GM12875 (cell line): ENCODE measurements around the gene CPNE8.

Experiments
- H3K4me3 ChIP-seq: one replicate; pipeline ENCODE4 v1.5.1; 2011; ENCODE audit warnings: low read depth, low read length, control low read depth
- TF ChIP-seq, protein P1 (sequence below): IDR thresholded peaks from 2 replicates; pipeline ENCODE4 v1.5.1; 2011; ENCODE audit warnings: low read depth, mild to moderate bottlenecking, control low read depth, inconsistent platforms, low read length, moderate library complexity, borderline replicate concordance; ENCODE audit not compliant: insufficient read depth

CPNE8 gene

DNA sequence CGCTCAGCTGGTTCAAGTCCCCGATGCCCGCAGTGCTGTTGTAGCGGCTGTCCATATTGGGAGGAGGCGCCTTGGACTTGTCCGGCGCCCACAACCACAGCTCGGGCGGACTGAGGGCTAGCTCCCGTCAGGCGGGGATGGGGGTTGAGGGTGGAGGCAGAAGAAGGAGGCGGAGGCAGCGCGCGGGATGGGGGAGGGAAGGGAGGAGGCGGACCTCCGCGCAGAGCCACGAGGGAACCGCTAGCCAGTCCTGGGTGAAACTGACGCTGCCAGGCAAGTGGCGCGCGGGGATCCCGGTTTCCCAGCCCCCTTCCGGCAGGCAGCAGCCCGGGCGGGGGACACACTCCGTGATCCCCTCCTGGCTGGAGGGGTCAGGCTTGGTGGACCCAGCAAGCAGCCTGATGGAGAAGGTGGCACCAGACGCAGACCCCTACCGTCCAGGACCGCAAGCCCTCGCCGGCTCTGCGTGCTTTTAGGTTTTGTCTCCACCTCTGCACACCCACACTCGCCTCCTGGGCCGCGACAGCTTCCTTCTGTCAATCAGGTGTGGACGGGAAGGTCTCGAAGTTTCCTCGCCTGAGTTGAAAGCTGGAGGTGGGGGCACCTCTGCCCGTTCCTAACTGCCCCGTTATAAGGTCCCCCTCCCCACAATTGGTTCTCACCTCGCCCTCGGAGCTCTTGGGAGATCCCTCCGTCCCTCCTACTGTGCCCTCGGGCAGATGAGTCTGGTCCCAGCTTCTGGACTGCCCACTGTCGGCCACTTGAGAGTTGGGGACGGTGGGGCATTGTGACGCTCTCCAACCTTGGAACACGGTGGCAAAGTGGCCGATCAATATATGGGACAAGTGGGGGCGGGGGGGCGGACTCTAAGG, at the start of gene CPNE8:
TSS of gene CPNE8 (minus strand) at position 112 of the 872 bp plus-strand sequence. CDS start at position 55, 57 bp downstream.
- peak within 1 kb of the TSS; percentile 97 for H3K4me3 ChIP-seq
- TF ChIP-seq, protein P1, sequence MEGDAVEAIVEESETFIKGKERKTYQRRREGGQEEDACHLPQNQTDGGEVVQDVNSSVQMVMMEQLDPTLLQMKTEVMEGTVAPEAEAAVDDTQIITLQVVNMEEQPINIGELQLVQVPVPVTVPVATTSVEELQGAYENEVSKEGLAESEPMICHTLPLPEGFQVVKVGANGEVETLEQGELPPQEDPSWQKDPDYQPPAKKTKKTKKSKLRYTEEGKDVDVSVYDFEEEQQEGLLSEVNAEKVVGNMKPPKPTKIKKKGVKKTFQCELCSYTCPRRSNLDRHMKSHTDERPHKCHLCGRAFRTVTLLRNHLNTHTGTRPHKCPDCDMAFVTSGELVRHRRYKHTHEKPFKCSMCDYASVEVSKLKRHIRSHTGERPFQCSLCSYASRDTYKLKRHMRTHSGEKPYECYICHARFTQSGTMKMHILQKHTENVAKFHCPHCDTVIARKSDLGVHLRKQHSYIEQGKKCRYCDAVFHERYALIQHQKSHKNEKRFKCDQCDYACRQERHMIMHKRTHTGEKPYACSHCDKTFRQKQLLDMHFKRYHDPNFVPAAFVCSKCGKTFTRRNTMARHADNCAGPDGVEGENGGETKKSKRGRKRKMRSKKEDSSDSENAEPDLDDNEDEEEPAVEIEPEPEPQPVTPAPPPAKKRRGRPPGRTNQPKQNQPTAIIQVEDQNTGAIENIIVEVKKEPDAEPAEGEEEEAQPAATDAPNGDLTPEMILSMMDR, result no peak; the same call in 1 of the 2 replicates

DNA sequence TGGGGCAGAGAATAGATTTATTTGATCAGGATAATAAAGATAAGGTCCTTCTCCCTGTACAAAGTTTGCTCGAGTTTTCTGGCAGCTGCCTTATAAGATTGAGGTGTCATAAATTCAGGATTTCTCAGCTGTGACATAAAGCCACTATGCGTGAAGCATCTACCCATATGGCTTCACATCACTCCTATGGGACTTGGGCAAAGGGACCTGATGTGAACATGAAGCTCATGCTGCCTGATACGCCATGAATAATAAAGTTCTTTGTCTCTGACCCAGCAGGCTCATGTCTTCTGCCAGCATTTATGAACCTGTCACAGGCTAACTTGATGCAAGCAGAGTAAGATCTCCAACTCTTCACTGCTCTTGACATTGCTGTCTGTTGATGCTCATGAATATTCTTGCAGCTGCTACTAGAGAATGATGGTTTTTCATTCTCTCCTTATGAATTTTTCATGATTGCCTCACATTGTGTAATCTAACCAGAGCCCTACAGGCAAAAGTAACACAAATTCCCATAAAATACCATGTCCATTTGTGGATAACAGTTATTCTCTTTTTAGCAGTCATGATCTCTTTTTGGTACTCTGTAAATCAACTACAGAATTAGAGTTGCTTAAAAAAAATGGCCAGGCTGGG, 49.0 kb upstream of the CPNE8 start:
- no peak overlapping the region for H3K4me3 ChIP-seq
- TF ChIP-seq, protein P1, result no peak

DNA sequence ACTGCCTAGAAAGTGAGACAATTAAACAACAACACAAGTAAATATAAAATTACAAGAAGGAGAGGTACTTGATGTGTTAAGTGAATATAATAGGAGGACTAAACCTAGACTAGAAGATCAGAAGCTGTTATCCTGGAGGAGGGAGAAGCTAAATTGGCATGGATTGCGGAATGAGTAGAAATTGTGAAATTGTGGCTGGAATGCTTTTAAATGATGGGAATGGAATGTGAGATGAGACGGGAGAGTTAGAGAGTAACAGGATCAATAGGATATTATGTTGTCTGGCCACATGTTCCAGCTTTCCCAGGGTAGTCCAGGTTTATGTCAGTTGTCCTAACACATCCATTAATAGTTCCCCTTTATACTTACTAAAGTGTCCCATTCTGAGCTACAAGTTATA, 44.0 kb upstream of the CPNE8 start:
- TF ChIP-seq, protein P1, result no peak
- H3K4me3 ChIP-seq, result no peak overlapping the region

- no peak overlapping the region for H3K4me3 ChIP-seq
- TF ChIP-seq, protein P1, result no peak
These were observed 29.3 kb upstream of the CPNE8 start for GRCh38 chr12:38934686-38935085.

DNA sequence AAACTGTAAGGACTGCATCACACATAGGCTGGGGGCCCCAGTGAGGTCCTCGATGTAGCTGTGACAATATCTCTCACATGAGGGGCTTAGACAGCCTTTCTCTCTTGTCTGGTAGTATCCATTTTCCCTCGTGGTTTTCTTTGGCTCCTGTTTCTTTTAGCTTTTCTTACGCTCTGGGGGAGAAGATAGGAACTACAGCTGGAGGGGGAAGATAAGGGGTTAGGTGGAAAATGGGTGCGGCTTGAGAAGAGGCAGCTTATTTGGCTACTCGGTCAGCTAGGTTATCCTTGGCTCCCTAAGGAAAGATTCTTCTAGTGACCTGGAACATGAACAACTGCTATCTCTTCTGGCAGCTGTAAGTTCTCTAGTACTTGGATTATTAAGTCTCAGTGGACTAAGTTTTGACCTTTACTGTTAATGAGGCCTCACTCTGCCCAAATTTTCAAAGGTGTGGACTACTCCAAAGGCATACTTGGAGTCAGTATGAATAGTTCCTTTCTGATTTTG, 28.7 kb upstream of the CPNE8 start:
- TF ChIP-seq, protein P1, result no peak
- no peak overlapping the region for H3K4me3 ChIP-seq

DNA sequence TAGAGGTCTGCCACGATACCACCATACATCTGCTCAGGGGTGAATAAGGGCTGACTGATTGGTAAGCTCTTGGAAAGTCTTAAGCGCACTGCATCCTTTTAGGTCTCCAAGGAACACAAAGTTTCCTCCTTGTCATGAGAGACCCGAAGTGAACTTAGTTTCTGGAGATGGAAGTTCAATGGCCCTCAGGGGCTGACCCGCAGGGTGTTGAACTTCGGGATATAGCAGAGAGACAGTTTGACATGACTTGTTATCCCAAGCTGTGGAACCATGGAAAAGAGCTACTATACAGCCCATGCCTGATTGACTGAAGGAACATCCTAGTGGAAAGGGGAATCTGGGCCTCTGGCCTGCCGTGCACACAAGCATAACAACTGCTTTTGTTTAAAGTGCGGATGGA, 26.9 kb upstream of the CPNE8 start:
- TF ChIP-seq, protein P1, result no peak
- no peak overlapping the region for H3K4me3 ChIP-seq
